HCT116 (cell line): ENCODE data around the gene PSENEN.

Experiments used
- CEBPB ChIP-seq: IDR thresholded peaks from 2 replicates; pipeline ENCODE4 v1.6.1; 2012; ENCODE audit warnings: low read depth
- POLR2A ChIP-seq: IDR thresholded peaks from 2 replicates; pipeline ENCODE4 v1.7.0; 2011; ENCODE audit warnings: borderline replicate concordance; ENCODE audit not compliant: insufficient read depth, insufficient read length; ENCODE audit errors: extremely low read depth
- POLR2AphosphoS5 ChIP-seq: IDR thresholded peaks from 2 replicates; pipeline ENCODE4 v1.6.1; 2011; ENCODE audit warnings: mild to moderate bottlenecking, low read depth, low read length, moderate library complexity
- SP1 ChIP-seq: IDR thresholded peaks from 2 replicates; pipeline ENCODE4 v1.6.1; 2012; ENCODE audit warnings: low read depth
- TCF7L2 ChIP-seq: IDR thresholded peaks from 2 replicates; pipeline ENCODE4 v1.7.0; 2011; ENCODE audit warnings: borderline replicate concordance, inconsistent platforms; ENCODE audit not compliant: insufficient read depth, insufficient read length; ENCODE audit errors: extremely low read depth
- YY1 ChIP-seq: IDR thresholded peaks from 2 replicates; pipeline ENCODE4 v1.6.1; 2011; ENCODE audit warnings: low read length, low read depth, moderate library complexity, mild to moderate bottlenecking; ENCODE audit not compliant: insufficient replicate concordance; ENCODE audit errors: extremely low read depth
- ZNF274 ChIP-seq: fragments of 200-500 bp; sonication (Bioruptor generic); IDR thresholded peaks from 2 replicates; pipeline ENCODE4 v1.6.1; 2014; ENCODE audit warnings: mild to moderate bottlenecking, low read depth, low read length, inconsistent platforms
- TF ChIP-seq, protein P1 (sequence below), 3 experiments: fragments of 200-600 bp in 1 of 3; sonication (generic) in 1 of 3; IDR thresholded peaks in 2 of 3; conservative IDR thresholded peaks in 1 of 3; 2 replicates each; pipeline ENCODE4 v1.5.1; 2012 to 2017; ENCODE audit warnings: low read depth in 2 of 3, low read length in 2 of 3, antibody characterized with exemption in 1 of 3, borderline replicate concordance in 1 of 3, control low read depth in 1 of 3, mild to moderate bottlenecking in 1 of 3, mixed read lengths in 1 of 3, mixed run types in 1 of 3, moderate library complexity in 1 of 3; ENCODE audit not compliant: insufficient read depth in 1 of 3

GRCh38 chr19:35741203-35741515 is 4.3 kb upstream of the PSENEN start:
- no peak for TF ChIP-seq TCF7L2
- TF ChIP-seq, protein P1, sequence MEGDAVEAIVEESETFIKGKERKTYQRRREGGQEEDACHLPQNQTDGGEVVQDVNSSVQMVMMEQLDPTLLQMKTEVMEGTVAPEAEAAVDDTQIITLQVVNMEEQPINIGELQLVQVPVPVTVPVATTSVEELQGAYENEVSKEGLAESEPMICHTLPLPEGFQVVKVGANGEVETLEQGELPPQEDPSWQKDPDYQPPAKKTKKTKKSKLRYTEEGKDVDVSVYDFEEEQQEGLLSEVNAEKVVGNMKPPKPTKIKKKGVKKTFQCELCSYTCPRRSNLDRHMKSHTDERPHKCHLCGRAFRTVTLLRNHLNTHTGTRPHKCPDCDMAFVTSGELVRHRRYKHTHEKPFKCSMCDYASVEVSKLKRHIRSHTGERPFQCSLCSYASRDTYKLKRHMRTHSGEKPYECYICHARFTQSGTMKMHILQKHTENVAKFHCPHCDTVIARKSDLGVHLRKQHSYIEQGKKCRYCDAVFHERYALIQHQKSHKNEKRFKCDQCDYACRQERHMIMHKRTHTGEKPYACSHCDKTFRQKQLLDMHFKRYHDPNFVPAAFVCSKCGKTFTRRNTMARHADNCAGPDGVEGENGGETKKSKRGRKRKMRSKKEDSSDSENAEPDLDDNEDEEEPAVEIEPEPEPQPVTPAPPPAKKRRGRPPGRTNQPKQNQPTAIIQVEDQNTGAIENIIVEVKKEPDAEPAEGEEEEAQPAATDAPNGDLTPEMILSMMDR (IDR thresholded peaks at IDR 0.05 in 2 of 3, conservative IDR thresholded peaks at IDR 0.05 in 1 of 3; ENCODE audit: borderline replicate concordance in 1 of 3, insufficient read depth in 1 of 3, low read depth in 2 of 3, low read length in 2 of 3): 0 out of 6 replicates have a peak, but pooled peaks of 1 of the 3 experiments have one; percentile 4
- TF ChIP-seq POLR2AphosphoS5: no peak
- TF ChIP-seq POLR2A: no peak
- TF ChIP-seq YY1: no peak
- TF ChIP-seq ZNF274: no peak
- no peak for TF ChIP-seq SP1
- TF ChIP-seq CEBPB: no peak
